Endothelial cell of umbilical vein (primary cell): ENCODE data around the gene PRKAG1.

Experiments used
- EZH2 ChIP-seq: IDR thresholded peaks from 2 replicates; pipeline ENCODE4 v1.6.1; 2012; ENCODE audit warnings: borderline replicate concordance, low read depth, mild to moderate bottlenecking, moderate library complexity, low read length, inconsistent platforms; ENCODE audit not compliant: severe bottlenecking
- FOS ChIP-seq: IDR thresholded peaks from 2 replicates; pipeline ENCODE4 v1.6.1; 2011; ENCODE audit warnings: mild to moderate bottlenecking, low read length, moderate library complexity, borderline replicate concordance; ENCODE audit not compliant: insufficient read depth
- JUN ChIP-seq: IDR thresholded peaks from 2 replicates; pipeline ENCODE4 v1.6.1; 2011; ENCODE audit warnings: borderline replicate concordance, low read depth; ENCODE audit not compliant: insufficient read length, insufficient read depth
- POLR2A ChIP-seq: IDR thresholded peaks from 2 replicates; pipeline ENCODE4 v1.6.1; 2012; ENCODE audit warnings: low read depth, mild to moderate bottlenecking, control low read depth, low read length
- POLR2AphosphoS5 ChIP-seq: IDR thresholded peaks from 2 replicates; pipeline ENCODE4 v1.6.1; 2012; ENCODE audit warnings: low read depth, mild to moderate bottlenecking, control low read depth, low read length, moderate library complexity; ENCODE audit not compliant: insufficient read depth
- TF ChIP-seq, protein P1 (sequence below), 2 donors: IDR thresholded peaks; 1 replicate in 1 of 2; 2 replicates in 1 of 2; pipeline ENCODE4 v1.5.1; 2011; ENCODE audit warnings: low read length in 2 of 2, mild to moderate bottlenecking in 2 of 2, moderate library complexity in 2 of 2, control low read depth in 1 of 2, inconsistent platforms in 1 of 2, low read depth in 1 of 2; ENCODE audit not compliant: insufficient read depth in 1 of 2; ENCODE audit errors: extremely low read depth in 1 of 2

- TF ChIP-seq POLR2AphosphoS5, result no peak
- TF ChIP-seq FOS, result no peak
- TF ChIP-seq, protein P1, sequence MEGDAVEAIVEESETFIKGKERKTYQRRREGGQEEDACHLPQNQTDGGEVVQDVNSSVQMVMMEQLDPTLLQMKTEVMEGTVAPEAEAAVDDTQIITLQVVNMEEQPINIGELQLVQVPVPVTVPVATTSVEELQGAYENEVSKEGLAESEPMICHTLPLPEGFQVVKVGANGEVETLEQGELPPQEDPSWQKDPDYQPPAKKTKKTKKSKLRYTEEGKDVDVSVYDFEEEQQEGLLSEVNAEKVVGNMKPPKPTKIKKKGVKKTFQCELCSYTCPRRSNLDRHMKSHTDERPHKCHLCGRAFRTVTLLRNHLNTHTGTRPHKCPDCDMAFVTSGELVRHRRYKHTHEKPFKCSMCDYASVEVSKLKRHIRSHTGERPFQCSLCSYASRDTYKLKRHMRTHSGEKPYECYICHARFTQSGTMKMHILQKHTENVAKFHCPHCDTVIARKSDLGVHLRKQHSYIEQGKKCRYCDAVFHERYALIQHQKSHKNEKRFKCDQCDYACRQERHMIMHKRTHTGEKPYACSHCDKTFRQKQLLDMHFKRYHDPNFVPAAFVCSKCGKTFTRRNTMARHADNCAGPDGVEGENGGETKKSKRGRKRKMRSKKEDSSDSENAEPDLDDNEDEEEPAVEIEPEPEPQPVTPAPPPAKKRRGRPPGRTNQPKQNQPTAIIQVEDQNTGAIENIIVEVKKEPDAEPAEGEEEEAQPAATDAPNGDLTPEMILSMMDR (IDR thresholded peaks at IDR 0.05; ENCODE audit: extremely low read depth in 1 of 2, insufficient read depth in 1 of 2, low read depth in 1 of 2, low read length in 2 of 2), result no peak
- no peak for TF ChIP-seq JUN
- TF ChIP-seq POLR2A, result no peak
- TF ChIP-seq EZH2, result no peak
Observed at GRCh38 chr12:48972952-48973483, 45.6 kb downstream of the PRKAG1 start.
